GM23338 (cell line): ENCODE data around the gene LDLRAD2. TPM values are rescaled to one million over a fixed set of nuclear protein-coding genes. Genes with fewer than 3 reads are reported as not detected.

Experiments
- ATAC-seq: fragments of 200-7000 bp; cut with Tn5 transposase; 3 replicates; pipeline ENCODE4 v1.9.1; 2020
- DNase-seq: peaks from one replicate; pipeline ENCODE4 v3.0.0-alpha.2; 2015; ENCODE audit warnings: low spot score
- H2AFZ ChIP-seq: fragments of 200-600 bp; sonication (generic); 2 replicates; pipeline ENCODE4 v1.8.0; 2016; ENCODE audit warnings: antibody characterized with exemption, mild to moderate bottlenecking, moderate library complexity
- H3F3A ChIP-seq: fragments of 200-600 bp; sonication (generic); replicated peaks from 2 replicates; pipeline ENCODE4 v1.8.0; 2017; ENCODE audit warnings: antibody characterized with exemption, mixed run types, low read depth
- H3K27ac ChIP-seq: fragments of 200-600 bp; sonication (generic); 2 replicates; pipeline ENCODE4 v1.6.1; 2016; ENCODE audit warnings: low read depth
- H3K27me3 ChIP-seq: fragments of 200-600 bp; sonication (generic); 2 replicates; pipeline ENCODE4 v1.8.0; 2016; ENCODE audit warnings: mild to moderate bottlenecking, mixed run types, moderate library complexity; ENCODE audit not compliant: insufficient read depth
- H3K36me3 ChIP-seq: fragments of 200-600 bp; sonication (generic); 2 replicates; pipeline ENCODE4 v1.8.0; 2016; ENCODE audit warnings: mild to moderate bottlenecking; ENCODE audit not compliant: insufficient read depth
- H3K4me1 ChIP-seq: fragments of 200-600 bp; sonication (generic); 2 replicates; pipeline ENCODE4 v1.8.0; 2016; ENCODE audit warnings: mild to moderate bottlenecking, moderate library complexity; ENCODE audit not compliant: insufficient read depth
- H3K4me2 ChIP-seq: fragments of 200-600 bp; sonication (generic); 2 replicates; pipeline ENCODE4 v1.7.1; 2017; ENCODE audit warnings: mixed run types
- H3K4me3 ChIP-seq: fragments of 200-600 bp; sonication (generic); 2 replicates; pipeline ENCODE4 v1.6.1; 2016; ENCODE audit warnings: mixed run types
- H3K79me2 ChIP-seq: fragments of 200-600 bp; sonication (generic); replicated peaks from 2 replicates; pipeline ENCODE4 v1.8.0; 2017; ENCODE audit warnings: mild to moderate bottlenecking; ENCODE audit not compliant: insufficient read depth
- H3K9me2 ChIP-seq: fragments of 200-600 bp; sonication (generic); 2 replicates; pipeline ENCODE4 v1.8.0; 2017; ENCODE audit not compliant: insufficient read depth
- H4K20me1 ChIP-seq: fragments of 200-600 bp; sonication (generic); replicated peaks from 2 replicates; pipeline ENCODE4 v1.8.0; 2017; ENCODE audit warnings: mild to moderate bottlenecking; ENCODE audit not compliant: insufficient read depth
- H3K27ac Mint-ChIP-seq: 2 replicates; pipeline ENCODE4 v1.8.0; 2020; ENCODE audit warnings: inconsistent platforms, mild to moderate bottlenecking, moderate library complexity, mixed read lengths
- H3K27me3 Mint-ChIP-seq: 3 replicates; pipeline ENCODE4 v1.8.0; 2022; ENCODE audit warnings: low read depth, mild to moderate bottlenecking, moderate library complexity, mixed read lengths, inconsistent platforms; ENCODE audit not compliant: insufficient read depth, poor library complexity
- H3K36me3 Mint-ChIP-seq: 3 replicates; pipeline ENCODE4 v1.8.0; 2021; ENCODE audit warnings: low read depth, mild to moderate bottlenecking, inconsistent platforms, moderate library complexity, mixed read lengths
- H3K4me1 Mint-ChIP-seq: 3 replicates; pipeline ENCODE4 v1.8.0; 2020; ENCODE audit warnings: mild to moderate bottlenecking, inconsistent platforms, mixed read lengths
- H3K4me3 Mint-ChIP-seq: 3 replicates; pipeline ENCODE4 v1.8.0; 2021; ENCODE audit warnings: moderate library complexity, mild to moderate bottlenecking, inconsistent platforms, mixed read lengths
- H3K9me3 Mint-ChIP-seq: 3 replicates; pipeline ENCODE4 v1.8.0; 2020; ENCODE audit warnings: moderate library complexity, mild to moderate bottlenecking, inconsistent platforms, mixed read lengths
- CREB1 ChIP-seq: fragments of 250-450 bp; sonication (Bioruptor Pico); IDR thresholded peaks from 2 replicates; pipeline ENCODE4 v1.5.0; 2020; ENCODE audit warnings: low read depth, mild to moderate bottlenecking, moderate library complexity
- ETS1 ChIP-seq: IDR thresholded peaks from 2 replicates; pipeline ENCODE4 v1.6.1; 2016; ENCODE audit warnings: antibody characterized with exemption
- EZH2 ChIP-seq: fragments of 200-600 bp; sonication (generic); IDR thresholded peaks from one replicate; pipeline ENCODE4 v1.8.0; 2017; ENCODE audit warnings: antibody characterized with exemption, mild to moderate bottlenecking, low read depth; ENCODE audit not compliant: unreplicated experiment
- EZH2phosphoT487 ChIP-seq: fragments of 200-600 bp; sonication (generic); IDR thresholded peaks from one replicate; pipeline ENCODE4 v1.8.1; 2018; ENCODE audit warnings: antibody characterized with exemption; ENCODE audit not compliant: unreplicated experiment
- JUNB ChIP-seq: IDR thresholded peaks from one replicate; pipeline ENCODE4 v1.6.1; 2016; ENCODE audit warnings: antibody characterized with exemption; ENCODE audit not compliant: unreplicated experiment
- NANOG ChIP-seq: IDR thresholded peaks from 2 replicates; pipeline ENCODE4 v1.6.1; 2016; ENCODE audit warnings: antibody characterized with exemption, borderline replicate concordance
- POLR2AphosphoS5 ChIP-seq: IDR thresholded peaks from 2 replicates; pipeline ENCODE4 v1.6.1; 2016; ENCODE audit warnings: antibody characterized with exemption, low read depth
- STAT1 ChIP-seq: IDR thresholded peaks from one replicate; pipeline ENCODE4 v1.6.1; 2016; ENCODE audit warnings: antibody characterized with exemption; ENCODE audit not compliant: unreplicated experiment
- ZNF114 ChIP-seq: fragments of 250-450 bp; sonication (Bioruptor Pico); IDR thresholded peaks from 2 replicates; pipeline ENCODE4 v1.5.0; 2020; ENCODE audit warnings: mild to moderate bottlenecking, moderate library complexity
- ZNF331 ChIP-seq: fragments of 250-450 bp; sonication (Bioruptor Pico); IDR thresholded peaks from 2 replicates; pipeline ENCODE4 v1.5.0; 2020; ENCODE audit warnings: low read depth, mild to moderate bottlenecking, moderate library complexity
- polyA plus RNA-seq: library from polyadenylated mRNA; unstranded; fragments of >200 nt; fragmentation: Nextera tagmentation; extraction: Ambion mirVana; gene quantifications from 2 replicates; pipeline ENCODE4 v1.2.1, GENCODE V29; 2016
- total RNA-seq: library from RNA; depleted of rRNA; stranded (reverse); fragments of >200 nt; shearing (Covaris generic); gene quantifications from 2 replicates; pipeline ENCODE4 v1.2.3, GENCODE V29; 2014
- TF ChIP-seq, protein P1 (sequence below): fragments of 250-450 bp; sonication (Bioruptor Pico); IDR thresholded peaks from 2 replicates; pipeline ENCODE4 v1.5.0; 2020; ENCODE audit warnings: mild to moderate bottlenecking, moderate library complexity
- TF ChIP-seq, protein P2 (sequence below): IDR thresholded peaks from one replicate; pipeline ENCODE4 v1.6.1; 2018; ENCODE audit warnings: antibody characterized with exemption; ENCODE audit not compliant: unreplicated experiment
- TF ChIP-seq, protein P3 (sequence below), 2 experiments: fragments of 200-600 bp in 1 of 2; sonication (generic) in 1 of 2; conservative IDR thresholded peaks; 2 replicates each; pipeline versions ENCODE4 v1.5.1 to v1.6.1; 2016 to 2017; ENCODE audit warnings: antibody characterized with exemption in 2 of 2, low read depth in 2 of 2, mild to moderate bottlenecking in 2 of 2, moderate library complexity in 1 of 2

Gene LDLRAD2
- total and polyA plus RNA-seq, 2 experiments from 2014 or later: 1.6 to 5.8 TPM

GRCh38 chr1:21793104-21793503 is 19.0 kb upstream of the LDLRAD2 start:
- Histone ChIP-seq H3K79me2 (no peaks in the 10 kb centered on the region), H3K9me2 (no peaks in the 10 kb centered on the region), H3K4me1 (no peaks in the 10 kb centered on the region), H3K36me3 (no peaks in the 10 kb centered on the region), H3K27me3 (no peaks in the 10 kb centered on the region), H4K20me1 (no peaks in the 10 kb centered on the region), H3F3A (no peaks in the 10 kb centered on the region), H3K27ac (no peak overlapping the region), H3K4me3 (no peak overlapping the region), H3K4me2 (no peak overlapping the region), H2AFZ (no peak overlapping the region)
- Mint-ChIP-seq H3K4me3 (no peak overlapping the region), H3K4me1 (peaks cover 7% of the 10 kb centered on the region; the same call in 2 of the 3 replicates), H3K27ac (no peak overlapping the region), H3K36me3 (peaks cover 11% of the 10 kb centered on the region; the same call in 2 of the 3 replicates), H3K9me3 (peaks cover 19% of the 10 kb centered on the region), H3K27me3 (peaks cover 4% of the 10 kb centered on the region)
- no peak for ATAC-seq
- DNase-seq: no peak
- TF ChIP-seq NANOG: no peak
- TF ChIP-seq, protein P1, sequence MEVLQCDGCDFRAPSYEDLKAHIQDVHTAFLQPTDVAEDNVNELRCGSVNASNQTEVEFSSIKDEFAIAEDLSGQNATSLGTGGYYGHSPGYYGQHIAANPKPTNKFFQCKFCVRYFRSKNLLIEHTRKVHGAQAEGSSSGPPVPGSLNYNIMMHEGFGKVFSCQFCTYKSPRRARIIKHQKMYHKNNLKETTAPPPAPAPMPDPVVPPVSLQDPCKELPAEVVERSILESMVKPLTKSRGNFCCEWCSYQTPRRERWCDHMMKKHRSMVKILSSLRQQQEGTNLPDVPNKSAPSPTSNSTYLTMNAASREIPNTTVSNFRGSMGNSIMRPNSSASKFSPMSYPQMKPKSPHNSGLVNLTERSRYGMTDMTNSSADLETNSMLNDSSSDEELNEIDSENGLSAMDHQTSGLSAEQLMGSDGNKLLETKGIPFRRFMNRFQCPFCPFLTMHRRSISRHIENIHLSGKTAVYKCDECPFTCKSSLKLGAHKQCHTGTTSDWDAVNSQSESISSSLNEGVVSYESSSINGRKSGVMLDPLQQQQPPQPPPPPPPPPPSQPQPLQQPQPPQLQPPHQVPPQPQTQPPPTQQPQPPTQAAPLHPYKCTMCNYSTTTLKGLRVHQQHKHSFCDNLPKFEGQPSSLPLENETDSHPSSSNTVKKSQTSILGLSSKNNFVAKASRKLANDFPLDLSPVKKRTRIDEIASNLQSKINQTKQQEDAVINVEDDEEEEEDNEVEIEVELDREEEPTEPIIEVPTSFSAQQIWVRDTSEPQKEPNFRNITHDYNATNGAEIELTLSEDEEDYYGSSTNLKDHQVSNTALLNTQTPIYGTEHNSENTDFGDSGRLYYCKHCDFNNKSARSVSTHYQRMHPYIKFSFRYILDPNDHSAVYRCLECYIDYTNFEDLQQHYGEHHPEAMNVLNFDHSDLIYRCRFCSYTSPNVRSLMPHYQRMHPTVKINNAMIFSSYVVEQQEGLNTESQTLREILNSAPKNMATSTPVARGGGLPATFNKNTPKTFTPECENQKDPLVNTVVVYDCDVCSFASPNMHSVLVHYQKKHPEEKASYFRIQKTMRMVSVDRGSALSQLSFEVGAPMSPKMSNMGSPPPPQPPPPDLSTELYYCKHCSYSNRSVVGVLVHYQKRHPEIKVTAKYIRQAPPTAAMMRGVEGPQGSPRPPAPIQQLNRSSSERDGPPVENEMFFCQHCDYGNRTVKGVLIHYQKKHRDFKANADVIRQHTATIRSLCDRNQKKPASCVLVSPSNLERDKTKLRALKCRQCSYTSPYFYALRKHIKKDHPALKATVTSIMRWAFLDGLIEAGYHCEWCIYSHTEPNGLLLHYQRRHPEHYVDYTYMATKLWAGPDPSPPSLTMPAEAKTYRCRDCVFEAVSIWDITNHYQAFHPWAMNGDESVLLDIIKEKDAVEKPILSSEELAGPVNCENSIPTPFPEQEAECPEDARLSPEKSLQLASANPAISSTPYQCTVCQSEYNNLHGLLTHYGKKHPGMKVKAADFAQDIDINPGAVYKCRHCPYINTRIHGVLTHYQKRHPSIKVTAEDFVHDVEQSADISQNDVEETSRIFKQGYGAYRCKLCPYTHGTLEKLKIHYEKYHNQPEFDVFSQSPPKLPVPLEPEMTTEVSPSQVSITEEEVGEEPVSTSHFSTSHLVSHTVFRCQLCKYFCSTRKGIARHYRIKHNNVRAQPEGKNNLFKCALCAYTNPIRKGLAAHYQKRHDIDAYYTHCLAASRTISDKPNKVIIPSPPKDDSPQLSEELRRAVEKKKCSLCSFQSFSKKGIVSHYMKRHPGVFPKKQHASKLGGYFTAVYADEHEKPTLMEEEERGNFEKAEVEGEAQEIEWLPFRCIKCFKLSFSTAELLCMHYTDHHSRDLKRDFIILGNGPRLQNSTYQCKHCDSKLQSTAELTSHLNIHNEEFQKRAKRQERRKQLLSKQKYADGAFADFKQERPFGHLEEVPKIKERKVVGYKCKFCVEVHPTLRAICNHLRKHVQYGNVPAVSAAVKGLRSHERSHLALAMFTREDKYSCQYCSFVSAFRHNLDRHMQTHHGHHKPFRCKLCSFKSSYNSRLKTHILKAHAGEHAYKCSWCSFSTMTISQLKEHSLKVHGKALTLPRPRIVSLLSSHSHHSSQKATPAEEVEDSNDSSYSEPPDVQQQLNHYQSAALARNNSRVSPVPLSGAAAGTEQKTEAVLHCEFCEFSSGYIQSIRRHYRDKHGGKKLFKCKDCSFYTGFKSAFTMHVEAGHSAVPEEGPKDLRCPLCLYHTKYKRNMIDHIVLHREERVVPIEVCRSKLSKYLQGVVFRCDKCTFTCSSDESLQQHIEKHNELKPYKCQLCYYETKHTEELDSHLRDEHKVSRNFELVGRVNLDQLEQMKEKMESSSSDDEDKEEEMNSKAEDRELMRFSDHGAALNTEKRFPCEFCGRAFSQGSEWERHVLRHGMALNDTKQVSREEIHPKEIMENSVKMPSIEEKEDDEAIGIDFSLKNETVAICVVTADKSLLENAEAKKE (CRISPR knock-in tag): no peak
- TF ChIP-seq ETS1: no peak
- no peak for TF ChIP-seq JUNB
- TF ChIP-seq, protein P2, sequence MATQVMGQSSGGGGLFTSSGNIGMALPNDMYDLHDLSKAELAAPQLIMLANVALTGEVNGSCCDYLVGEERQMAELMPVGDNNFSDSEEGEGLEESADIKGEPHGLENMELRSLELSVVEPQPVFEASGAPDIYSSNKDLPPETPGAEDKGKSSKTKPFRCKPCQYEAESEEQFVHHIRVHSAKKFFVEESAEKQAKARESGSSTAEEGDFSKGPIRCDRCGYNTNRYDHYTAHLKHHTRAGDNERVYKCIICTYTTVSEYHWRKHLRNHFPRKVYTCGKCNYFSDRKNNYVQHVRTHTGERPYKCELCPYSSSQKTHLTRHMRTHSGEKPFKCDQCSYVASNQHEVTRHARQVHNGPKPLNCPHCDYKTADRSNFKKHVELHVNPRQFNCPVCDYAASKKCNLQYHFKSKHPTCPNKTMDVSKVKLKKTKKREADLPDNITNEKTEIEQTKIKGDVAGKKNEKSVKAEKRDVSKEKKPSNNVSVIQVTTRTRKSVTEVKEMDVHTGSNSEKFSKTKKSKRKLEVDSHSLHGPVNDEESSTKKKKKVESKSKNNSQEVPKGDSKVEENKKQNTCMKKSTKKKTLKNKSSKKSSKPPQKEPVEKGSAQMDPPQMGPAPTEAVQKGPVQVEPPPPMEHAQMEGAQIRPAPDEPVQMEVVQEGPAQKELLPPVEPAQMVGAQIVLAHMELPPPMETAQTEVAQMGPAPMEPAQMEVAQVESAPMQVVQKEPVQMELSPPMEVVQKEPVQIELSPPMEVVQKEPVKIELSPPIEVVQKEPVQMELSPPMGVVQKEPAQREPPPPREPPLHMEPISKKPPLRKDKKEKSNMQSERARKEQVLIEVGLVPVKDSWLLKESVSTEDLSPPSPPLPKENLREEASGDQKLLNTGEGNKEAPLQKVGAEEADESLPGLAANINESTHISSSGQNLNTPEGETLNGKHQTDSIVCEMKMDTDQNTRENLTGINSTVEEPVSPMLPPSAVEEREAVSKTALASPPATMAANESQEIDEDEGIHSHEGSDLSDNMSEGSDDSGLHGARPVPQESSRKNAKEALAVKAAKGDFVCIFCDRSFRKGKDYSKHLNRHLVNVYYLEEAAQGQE: no peak
- no peak for TF ChIP-seq EZH2phosphoT487
- no peak for TF ChIP-seq ZNF331 (CRISPR knock-in tag)
- no peak for TF ChIP-seq EZH2
- TF ChIP-seq, protein P3, sequence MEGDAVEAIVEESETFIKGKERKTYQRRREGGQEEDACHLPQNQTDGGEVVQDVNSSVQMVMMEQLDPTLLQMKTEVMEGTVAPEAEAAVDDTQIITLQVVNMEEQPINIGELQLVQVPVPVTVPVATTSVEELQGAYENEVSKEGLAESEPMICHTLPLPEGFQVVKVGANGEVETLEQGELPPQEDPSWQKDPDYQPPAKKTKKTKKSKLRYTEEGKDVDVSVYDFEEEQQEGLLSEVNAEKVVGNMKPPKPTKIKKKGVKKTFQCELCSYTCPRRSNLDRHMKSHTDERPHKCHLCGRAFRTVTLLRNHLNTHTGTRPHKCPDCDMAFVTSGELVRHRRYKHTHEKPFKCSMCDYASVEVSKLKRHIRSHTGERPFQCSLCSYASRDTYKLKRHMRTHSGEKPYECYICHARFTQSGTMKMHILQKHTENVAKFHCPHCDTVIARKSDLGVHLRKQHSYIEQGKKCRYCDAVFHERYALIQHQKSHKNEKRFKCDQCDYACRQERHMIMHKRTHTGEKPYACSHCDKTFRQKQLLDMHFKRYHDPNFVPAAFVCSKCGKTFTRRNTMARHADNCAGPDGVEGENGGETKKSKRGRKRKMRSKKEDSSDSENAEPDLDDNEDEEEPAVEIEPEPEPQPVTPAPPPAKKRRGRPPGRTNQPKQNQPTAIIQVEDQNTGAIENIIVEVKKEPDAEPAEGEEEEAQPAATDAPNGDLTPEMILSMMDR (conservative IDR thresholded peaks at IDR 0.05; ENCODE audit: low read depth in 2 of 2): no peak
- TF ChIP-seq STAT1: no peak
- TF ChIP-seq ZNF114 (CRISPR knock-in tag): no peak
- TF ChIP-seq POLR2AphosphoS5: no peak
- no peak for TF ChIP-seq CREB1
